PC-3 (cell line): Measurements from ENCODE around the gene FOXO1.

Experiments
- EZH2 ChIP-seq: fragments of 300-600 bp; sonication (generic); IDR thresholded peaks from one replicate; pipeline ENCODE4 v1.6.1; 2017; ENCODE audit warnings: antibody characterized with exemption, mild to moderate bottlenecking, low read length; ENCODE audit not compliant: unreplicated experiment
- EZH2phosphoT487 ChIP-seq: fragments of 300-600 bp; sonication (generic); IDR thresholded peaks from 2 replicates; pipeline ENCODE4 v1.6.1; 2018; ENCODE audit warnings: mild to moderate bottlenecking, antibody characterized with exemption, low read length, borderline replicate concordance
- TF ChIP-seq, protein P1 (sequence below): fragments of 300-600 bp; sonication (generic); conservative IDR thresholded peaks from 2 replicates; pipeline ENCODE4 v1.5.1; 2017; ENCODE audit warnings: antibody characterized with exemption, low read depth, mild to moderate bottlenecking, low read length

DNA sequence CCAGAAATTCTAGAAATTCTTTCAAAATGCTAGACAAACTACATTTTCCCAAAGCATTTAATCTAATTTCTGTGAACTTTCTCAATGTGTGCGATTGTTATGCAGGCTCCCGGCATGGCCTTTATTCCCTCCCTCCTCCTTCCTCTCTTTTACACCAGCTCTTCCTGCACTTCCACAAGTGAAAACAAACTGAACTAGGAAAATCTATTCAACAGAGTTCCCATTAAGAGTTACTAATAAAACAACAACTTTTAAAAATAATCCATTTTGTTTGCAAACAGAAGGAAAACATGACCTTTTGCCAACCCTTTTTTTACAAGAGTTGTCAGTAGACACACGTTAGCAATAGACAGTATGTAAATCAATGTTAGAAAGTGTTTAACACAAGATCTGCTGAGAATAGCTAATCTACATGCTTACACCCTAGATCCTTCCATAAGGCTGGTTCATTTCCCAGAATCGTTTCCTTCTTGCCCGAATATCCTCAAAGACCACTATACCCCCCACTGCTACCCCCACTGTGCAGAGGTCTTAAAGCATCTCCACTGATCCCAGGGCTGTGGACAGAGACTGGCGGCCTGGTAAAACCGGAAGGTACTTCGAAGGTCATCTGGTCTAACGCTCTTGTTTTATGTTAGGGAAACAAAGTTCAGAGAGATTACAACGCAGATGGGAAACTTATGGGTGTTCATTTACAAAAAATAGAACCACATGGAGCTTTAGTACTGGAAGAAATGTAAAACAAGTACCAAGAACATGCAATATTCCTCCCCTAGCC is 98.0 kb downstream of the FOXO1 start:
- TF ChIP-seq, protein P1, sequence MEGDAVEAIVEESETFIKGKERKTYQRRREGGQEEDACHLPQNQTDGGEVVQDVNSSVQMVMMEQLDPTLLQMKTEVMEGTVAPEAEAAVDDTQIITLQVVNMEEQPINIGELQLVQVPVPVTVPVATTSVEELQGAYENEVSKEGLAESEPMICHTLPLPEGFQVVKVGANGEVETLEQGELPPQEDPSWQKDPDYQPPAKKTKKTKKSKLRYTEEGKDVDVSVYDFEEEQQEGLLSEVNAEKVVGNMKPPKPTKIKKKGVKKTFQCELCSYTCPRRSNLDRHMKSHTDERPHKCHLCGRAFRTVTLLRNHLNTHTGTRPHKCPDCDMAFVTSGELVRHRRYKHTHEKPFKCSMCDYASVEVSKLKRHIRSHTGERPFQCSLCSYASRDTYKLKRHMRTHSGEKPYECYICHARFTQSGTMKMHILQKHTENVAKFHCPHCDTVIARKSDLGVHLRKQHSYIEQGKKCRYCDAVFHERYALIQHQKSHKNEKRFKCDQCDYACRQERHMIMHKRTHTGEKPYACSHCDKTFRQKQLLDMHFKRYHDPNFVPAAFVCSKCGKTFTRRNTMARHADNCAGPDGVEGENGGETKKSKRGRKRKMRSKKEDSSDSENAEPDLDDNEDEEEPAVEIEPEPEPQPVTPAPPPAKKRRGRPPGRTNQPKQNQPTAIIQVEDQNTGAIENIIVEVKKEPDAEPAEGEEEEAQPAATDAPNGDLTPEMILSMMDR = no peak
- TF ChIP-seq EZH2 (no peak), EZH2phosphoT487 (no peak)
